ENCODE results near the gene RAB8A. TPM values are rescaled to one million over a fixed set of nuclear protein-coding genes. Genes with fewer than 3 reads are reported as not detected.
A peak's percentile ranks its signal among the peaks of the same experiment; 100 is the strongest.

Gene RAB8A
- total and polyA plus RNA-seq, 9 of the 15 experiments (the other 6 are each of a cell fraction or from before 2014, with no cell fraction given), result 11.2 to 102 (median 53.2) TPM

DNA sequence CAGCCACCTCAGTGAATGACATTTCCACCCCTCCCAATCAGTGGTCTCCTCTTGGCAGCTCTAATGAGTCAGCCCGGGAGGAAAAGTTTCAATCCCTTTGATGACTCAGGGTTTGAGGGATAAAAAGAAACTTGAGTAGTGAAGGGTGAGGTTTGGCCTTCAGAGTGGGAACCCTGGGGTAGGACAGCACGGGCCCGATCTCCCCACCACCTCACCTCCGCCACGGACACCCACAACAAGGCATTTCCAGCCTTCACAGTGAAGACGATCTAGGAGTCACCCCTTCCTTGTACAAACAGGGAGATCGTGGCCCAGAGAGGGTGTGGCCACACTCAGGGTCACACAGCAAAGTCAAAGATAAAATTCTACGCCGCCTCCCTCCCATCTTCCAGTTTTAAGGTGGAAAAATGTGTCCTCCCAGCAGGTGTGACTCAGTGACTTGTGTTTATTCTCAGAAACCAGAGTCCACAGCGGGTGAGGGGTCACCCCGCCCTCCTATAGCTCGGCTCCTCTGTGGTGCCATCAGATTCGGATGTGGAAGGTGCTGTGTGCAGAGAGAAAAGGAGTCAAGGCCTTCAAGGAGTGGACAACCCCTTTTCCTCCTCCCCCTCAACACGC is 49.4 kb downstream of the RAB8A start (continued):
- TF ChIP-seq MEIS2 (IDR thresholded peaks at IDR 0.05; ENCODE audit: partially characterized antibody) (no peak), RCOR1 (IDR thresholded peaks at IDR 0.05; ENCODE audit: borderline replicate concordance in 1 of 2, low read depth in 2 of 2, low read length in 2 of 2) (peak in 1 of 2 experiments; percentile 77; a peak in 2 of 4 replicates), ZFP36 (IDR thresholded peaks at IDR 0.05; ENCODE audit: low read depth, low read length, partially characterized antibody) (peak; percentile 94), PCBP2 (IDR thresholded peaks at IDR 0.05; ENCODE audit: low read depth, low read length, poor library complexity, severe bottlenecking) (no peak), KDM1A (IDR thresholded peaks at IDR 0.05) (peak; percentile 89 to 90), ZNF764 (CRISPR knock-in tag; IDR thresholded peaks at IDR 0.05; ENCODE audit: low read depth) (no peak), TCF7L2 (IDR thresholded peaks at IDR 0.05; ENCODE audit: low read depth, low read length) (no peak), GATAD2A (IDR thresholded peaks at IDR 0.05) (no peak), JUND (IDR thresholded peaks at IDR 0.05; ENCODE audit: borderline replicate concordance, low read depth, low read length) (peak; percentile 48; the same call in 1 of the 2 replicates), JUND (tag; IDR thresholded peaks at IDR 0.05; ENCODE audit: borderline replicate concordance, low read depth, low read length) (no peak; the same call in 2 of the 3 replicates), BRD9 (IDR thresholded peaks at IDR 0.05; ENCODE audit: low read depth, partially characterized antibody) (peak; percentile 63), BCOR (IDR thresholded peaks at IDR 0.05) (peak; percentile 95), ZNF316 (IDR thresholded peaks at IDR 0.05) (peak; percentile 37; the same call in 1 of the 2 replicates), ZNF41 (CRISPR knock-in tag; conservative IDR thresholded peaks at IDR 0.05) (no peak), PHF8 (IDR thresholded peaks at IDR 0.05; ENCODE audit: borderline replicate concordance, low read length) (no peak)
- TF ChIP-seq, protein P1, sequence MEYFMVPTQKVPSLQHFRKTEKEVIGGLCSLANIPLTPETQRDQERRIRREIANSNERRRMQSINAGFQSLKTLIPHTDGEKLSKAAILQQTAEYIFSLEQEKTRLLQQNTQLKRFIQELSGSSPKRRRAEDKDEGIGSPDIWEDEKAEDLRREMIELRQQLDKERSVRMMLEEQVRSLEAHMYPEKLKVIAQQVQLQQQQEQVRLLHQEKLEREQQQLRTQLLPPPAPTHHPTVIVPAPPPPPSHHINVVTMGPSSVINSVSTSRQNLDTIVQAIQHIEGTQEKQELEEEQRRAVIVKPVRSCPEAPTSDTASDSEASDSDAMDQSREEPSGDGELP (CRISPR knock-in tag; IDR thresholded peaks at IDR 0.05; ENCODE audit: borderline replicate concordance), result peak; percentile 8; the same call in 1 of the 2 replicates
- TF ChIP-seq, protein P2, sequence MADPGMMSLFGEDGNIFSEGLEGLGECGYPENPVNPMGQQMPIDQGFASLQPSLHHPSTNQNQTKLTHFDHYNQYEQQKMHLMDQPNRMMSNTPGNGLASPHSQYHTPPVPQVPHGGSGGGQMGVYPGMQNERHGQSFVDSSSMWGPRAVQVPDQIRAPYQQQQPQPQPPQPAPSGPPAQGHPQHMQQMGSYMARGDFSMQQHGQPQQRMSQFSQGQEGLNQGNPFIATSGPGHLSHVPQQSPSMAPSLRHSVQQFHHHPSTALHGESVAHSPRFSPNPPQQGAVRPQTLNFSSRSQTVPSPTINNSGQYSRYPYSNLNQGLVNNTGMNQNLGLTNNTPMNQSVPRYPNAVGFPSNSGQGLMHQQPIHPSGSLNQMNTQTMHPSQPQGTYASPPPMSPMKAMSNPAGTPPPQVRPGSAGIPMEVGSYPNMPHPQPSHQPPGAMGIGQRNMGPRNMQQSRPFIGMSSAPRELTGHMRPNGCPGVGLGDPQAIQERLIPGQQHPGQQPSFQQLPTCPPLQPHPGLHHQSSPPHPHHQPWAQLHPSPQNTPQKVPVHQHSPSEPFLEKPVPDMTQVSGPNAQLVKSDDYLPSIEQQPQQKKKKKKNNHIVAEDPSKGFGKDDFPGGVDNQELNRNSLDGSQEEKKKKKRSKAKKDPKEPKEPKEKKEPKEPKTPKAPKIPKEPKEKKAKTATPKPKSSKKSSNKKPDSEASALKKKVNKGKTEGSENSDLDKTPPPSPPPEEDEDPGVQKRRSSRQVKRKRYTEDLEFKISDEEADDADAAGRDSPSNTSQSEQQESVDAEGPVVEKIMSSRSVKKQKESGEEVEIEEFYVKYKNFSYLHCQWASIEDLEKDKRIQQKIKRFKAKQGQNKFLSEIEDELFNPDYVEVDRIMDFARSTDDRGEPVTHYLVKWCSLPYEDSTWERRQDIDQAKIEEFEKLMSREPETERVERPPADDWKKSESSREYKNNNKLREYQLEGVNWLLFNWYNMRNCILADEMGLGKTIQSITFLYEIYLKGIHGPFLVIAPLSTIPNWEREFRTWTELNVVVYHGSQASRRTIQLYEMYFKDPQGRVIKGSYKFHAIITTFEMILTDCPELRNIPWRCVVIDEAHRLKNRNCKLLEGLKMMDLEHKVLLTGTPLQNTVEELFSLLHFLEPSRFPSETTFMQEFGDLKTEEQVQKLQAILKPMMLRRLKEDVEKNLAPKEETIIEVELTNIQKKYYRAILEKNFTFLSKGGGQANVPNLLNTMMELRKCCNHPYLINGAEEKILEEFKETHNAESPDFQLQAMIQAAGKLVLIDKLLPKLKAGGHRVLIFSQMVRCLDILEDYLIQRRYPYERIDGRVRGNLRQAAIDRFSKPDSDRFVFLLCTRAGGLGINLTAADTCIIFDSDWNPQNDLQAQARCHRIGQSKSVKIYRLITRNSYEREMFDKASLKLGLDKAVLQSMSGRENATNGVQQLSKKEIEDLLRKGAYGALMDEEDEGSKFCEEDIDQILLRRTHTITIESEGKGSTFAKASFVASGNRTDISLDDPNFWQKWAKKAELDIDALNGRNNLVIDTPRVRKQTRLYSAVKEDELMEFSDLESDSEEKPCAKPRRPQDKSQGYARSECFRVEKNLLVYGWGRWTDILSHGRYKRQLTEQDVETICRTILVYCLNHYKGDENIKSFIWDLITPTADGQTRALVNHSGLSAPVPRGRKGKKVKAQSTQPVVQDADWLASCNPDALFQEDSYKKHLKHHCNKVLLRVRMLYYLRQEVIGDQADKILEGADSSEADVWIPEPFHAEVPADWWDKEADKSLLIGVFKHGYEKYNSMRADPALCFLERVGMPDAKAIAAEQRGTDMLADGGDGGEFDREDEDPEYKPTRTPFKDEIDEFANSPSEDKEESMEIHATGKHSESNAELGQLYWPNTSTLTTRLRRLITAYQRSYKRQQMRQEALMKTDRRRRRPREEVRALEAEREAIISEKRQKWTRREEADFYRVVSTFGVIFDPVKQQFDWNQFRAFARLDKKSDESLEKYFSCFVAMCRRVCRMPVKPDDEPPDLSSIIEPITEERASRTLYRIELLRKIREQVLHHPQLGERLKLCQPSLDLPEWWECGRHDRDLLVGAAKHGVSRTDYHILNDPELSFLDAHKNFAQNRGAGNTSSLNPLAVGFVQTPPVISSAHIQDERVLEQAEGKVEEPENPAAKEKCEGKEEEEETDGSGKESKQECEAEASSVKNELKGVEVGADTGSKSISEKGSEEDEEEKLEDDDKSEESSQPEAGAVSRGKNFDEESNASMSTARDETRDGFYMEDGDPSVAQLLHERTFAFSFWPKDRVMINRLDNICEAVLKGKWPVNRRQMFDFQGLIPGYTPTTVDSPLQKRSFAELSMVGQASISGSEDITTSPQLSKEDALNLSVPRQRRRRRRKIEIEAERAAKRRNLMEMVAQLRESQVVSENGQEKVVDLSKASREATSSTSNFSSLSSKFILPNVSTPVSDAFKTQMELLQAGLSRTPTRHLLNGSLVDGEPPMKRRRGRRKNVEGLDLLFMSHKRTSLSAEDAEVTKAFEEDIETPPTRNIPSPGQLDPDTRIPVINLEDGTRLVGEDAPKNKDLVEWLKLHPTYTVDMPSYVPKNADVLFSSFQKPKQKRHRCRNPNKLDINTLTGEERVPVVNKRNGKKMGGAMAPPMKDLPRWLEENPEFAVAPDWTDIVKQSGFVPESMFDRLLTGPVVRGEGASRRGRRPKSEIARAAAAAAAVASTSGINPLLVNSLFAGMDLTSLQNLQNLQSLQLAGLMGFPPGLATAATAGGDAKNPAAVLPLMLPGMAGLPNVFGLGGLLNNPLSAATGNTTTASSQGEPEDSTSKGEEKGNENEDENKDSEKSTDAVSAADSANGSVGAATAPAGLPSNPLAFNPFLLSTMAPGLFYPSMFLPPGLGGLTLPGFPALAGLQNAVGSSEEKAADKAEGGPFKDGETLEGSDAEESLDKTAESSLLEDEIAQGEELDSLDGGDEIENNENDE (IDR thresholded peaks at IDR 0.05; ENCODE audit: low read depth, low read length), result no peak
